Suppressor macrophage treated with lipopolysaccharide for 4 hours (primary cell): ENCODE data around the gene SREBF1.

Experiments
- DNase-seq: peaks from one replicate; pipeline ENCODE4 v3.0.0-alpha.2; 2020

Gene SREBF1

DNA sequence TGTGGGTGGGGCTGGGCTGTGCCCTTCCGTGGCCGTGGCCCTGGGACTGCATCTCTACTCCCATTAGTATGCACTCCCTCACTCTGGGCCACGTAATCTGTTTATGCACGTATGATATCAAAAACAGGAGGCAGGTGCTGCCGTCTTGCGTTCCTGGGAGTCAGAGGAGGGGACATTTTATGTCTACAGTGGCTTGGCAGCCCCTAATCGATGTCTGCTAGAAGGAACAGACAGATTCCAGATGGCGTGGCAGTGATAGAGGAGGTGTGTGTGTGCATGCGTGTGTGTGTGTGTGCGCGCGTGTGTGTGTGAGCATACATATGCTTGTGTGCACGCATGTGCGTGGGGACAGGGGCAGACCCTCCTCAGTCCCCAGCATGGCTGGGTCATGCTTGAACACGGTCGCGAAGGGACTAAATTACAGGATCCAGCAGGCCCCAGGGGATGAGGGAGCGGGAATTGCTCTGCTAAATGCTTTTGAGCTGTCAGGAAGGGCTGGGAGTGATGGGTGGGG is 44.7 kb downstream of the SREBF1 start:
- DNase-seq: no peak

DNA sequence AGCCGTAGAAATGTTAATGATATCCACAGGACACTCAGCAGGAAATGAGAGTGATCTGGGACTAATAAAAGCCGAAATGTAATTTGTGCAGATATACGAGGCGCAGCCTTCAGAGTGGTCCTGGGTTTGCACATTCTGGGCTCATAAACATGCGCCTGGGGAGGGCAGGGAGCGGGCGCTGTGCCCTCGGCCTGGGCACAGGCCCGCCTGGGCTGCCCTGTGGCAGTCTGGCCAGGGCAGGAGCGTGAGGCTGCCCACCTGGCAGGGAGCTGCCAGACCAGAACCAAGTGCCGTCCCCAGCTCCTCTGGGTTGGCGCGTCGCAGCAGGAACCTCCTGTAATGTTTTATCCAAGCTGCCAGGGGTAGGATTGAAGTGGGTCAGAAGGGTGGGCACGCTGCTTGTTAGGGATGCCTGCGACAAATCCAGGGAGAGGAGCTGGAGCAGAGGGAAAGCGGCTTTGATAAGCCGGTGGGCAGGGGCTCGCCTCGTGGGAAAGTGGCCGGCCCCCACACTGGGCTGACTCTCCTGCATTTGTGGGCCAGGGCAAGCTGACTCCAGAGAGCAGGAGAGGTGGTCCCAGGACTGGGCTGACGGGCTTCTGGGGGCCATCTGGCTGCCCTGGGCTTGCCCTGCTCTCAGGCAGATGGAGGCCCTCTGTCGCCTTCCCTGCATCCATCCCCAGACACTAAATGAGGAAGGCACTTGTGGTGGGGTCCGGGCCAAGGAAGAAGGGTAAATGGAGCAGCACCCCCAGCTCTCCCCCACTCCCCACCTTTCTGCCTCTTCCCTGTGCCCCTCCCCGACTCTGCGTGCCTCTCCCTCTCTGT is 45.9 kb downstream of the SREBF1 start:
- no peak for DNase-seq

DNA sequence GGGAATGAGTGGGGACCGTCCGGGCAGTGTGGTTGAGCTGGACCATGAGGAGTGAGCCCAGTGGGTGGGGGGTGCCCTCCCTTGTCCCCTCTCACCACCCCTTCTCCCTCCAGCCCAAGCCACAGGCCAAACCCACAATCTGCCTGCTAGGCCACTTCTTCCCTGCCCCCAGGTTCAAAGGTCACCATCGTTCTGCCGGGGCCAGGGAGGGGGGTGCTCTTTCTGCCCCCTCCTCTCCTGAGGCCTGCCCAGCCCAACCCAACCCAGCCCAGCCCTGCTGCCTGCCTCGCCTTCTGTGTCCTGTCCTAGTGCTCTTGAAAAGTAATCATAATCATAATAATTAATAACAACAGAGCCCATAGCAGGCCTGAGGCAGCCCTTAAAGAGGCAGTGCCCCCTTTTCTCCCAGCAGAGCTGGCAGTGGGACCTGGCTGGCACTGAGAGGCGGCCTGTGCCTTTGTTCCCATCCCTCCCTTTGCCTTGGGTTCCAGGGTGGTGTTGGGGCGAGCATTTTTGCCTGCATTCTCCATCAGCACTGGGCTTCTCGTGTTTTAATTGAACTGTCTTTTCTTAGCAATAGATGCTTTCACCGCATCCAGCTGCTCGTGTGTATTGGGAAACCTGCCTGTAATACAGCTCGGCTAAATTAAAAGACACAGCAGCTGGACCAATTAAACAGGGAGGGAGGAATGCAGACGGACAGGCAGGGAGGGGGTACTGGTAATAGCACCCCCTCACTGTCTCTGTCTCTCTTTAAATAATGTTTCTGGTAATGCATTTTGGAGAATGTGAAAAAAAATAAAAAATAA is 46.8 kb downstream of the SREBF1 start:
- no peak for DNase-seq

DNA sequence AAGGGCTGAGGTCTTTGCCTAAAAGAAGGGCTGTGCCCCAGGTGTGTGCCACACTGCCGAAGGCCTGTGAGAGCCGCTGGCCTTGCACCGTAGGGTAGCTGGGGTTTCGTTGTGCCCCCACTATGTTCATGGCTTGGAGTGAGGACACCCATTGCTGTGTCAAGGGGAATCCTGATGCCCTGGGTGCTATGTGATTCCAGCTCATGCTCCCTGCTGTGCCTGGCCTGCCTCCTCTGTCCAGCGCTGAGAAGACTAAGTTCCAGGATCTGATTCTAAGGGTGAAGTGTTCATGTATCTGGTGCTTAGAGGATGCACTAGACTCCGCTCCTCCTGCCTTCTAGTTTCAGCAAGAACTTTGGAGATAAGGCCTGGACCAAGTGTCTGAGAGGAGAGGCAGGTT is 47.4 kb downstream of the SREBF1 start:
- no peak for DNase-seq

GRCh38 chr17:17788967-17789366 is 47.8 kb downstream of the SREBF1 start:
- no peak for DNase-seq

DNA sequence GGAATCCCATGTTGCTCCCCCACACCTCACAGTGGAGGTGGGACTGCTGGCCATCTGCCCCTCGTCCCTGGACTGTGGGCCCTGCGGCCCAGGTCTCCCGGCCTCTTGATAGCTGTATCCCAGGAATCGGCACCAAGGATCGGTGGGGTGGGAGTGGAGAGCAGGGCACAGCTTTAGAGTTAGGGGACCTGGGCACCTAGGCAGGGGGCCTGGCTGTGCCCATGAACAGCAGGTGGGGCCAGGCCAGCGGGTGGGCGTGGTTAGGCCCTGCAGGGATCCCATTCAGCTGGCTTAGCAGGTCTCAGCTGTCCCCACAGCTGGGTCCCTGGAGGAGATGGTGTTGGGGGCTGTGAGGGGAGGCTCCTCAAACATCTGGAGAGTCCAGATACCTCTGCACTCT is 49.2 kb downstream of the SREBF1 start:
- no peak for DNase-seq

GRCh38 chr17:17786998-17787397 is 49.8 kb downstream of the SREBF1 start:
- no peak for DNase-seq

GRCh38 chr17:17785407-17785806 is 51.4 kb downstream of the SREBF1 start:
- no peak for DNase-seq

GRCh38 chr17:17784657-17785267 is 52.0 kb downstream of the SREBF1 start:
- no peak for DNase-seq

GRCh38 chr17:17783825-17784656 is 52.7 kb downstream of the SREBF1 start:
- peak; percentile 8 for DNase-seq

DNA sequence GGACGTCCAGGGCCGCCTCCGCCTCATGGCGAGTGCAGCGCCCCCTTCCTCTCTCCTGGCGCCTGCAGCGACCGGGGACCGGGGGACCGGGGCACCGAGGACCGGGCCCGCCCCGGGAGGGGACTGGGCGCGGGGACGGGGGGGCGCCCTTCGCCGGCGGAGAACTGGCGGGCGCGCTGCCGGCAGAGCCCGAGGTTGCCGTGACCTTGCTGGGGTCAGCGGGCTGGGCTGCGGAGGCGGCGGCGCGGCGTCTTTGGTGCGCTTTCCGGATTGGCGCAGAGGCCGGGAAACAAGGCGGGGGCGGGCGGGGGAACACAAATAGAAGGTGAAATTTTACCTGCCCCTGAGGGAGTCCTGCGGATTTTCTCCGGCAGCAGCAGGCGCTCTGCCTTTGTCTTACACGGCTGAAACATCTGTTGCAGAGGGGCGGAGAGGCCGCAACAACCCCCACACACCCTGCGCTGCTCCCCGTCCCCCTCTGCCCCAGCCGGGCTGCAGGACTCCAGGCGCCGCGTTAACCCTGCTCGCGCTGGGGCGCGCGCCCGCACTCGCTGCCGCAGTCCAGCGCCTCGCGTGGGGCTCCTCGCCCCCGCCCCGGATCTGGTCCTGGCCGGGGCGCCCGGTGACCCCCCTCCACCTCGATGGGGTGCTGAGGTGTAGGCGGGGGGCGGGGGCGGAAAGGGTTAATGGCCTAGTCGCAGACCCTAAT is 53.5 kb downstream of the SREBF1 start:
- DNase-seq: peak; percentile 12

GRCh38 chr17:17782523-17783115 is 54.2 kb downstream of the SREBF1 start:
- no peak for DNase-seq

- peak; percentile 8 for DNase-seq
These were observed 54.9 kb downstream of the SREBF1 start for GRCh38 chr17:17781591-17782496.

GRCh38 chr17:17780922-17781590 is 55.7 kb downstream of the SREBF1 start:
- DNase-seq: no peak

- DNase-seq: no peak
These were observed 57.7 kb downstream of the SREBF1 start for GRCh38 chr17:17779015-17779611.

DNA sequence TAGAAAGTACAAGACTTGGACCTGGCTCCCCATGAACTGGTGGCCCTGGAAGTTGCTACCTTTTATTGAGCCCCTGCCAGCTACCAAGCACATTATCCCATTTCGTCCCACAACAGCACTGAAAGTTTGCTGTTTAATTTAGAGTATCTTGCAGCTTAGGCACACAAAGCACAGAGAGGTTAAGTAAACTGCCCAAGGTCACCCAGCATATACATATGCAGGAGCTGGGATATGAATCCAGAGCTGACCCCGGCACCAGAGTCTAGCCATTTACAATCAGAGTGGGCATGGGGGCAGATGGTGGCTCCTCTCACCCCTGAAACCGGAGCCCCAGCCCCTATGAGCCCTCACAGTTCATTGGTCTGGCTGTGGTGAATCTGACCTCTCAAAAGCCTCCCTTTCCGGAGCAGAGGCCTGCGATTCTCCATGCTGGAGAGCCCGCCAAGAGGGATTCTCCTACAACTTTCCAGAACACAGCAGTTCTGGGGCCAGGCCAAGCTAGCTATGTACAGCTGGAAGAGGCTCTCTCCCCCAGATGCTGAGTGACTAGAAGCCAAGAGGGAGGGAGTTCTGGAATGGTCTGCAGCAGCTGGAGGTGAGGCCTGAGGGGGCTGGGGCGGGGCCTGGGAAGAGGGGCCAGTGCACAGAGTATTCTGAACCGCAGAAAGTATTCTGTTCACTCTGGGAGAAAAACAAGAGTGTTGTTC is 58.3 kb downstream of the SREBF1 start:
- DNase-seq: no peak

GRCh38 chr17:17776889-17777288 is 59.9 kb downstream of the SREBF1 start:
- DNase-seq: no peak

DNA sequence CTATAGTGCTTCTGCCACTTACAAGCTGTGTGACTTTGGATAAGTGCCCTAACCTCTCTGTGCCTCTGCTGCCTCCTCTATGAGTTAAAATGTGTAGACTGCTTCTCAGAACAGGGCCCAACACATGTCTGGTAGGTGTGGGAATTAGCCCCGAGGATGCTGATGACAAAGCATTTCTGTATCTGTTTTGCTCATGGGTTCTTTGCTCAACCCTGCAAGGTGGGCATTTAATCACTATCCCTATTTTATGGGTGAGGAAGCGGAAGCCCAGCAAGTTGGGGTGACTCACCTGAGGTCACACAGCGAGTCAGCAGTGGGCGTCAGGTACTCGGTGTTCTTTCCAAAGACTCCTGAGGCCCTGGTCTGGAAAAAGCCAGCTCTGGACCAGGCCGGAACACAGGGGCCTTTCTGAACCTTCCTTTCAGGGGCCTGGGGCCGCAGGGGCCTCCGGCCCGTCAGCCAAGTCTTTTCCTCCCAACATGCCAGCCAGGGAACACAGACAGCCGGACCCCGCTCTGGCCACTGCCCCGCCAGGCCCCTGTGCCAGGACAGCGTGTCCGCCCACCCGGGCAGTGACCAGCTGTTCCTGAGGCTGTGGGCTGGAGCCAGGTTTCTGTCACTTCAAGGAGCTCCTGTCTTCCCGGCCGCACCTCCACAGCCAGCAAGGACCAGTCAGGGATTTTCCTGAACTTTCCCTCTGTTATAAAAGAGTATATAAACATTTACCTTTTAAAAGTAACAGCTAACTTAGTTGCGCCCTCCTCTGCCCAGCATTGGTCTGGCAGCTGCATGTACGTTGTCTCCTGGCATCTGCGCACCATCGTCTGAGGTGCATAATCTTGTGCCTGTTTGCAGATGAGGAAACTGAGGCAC is 62.5 kb downstream of the SREBF1 start:
- no peak for DNase-seq
